ENCODE results near the gene CDKN2B-AS1.

CDKN2B-AS1 gene

DNA sequence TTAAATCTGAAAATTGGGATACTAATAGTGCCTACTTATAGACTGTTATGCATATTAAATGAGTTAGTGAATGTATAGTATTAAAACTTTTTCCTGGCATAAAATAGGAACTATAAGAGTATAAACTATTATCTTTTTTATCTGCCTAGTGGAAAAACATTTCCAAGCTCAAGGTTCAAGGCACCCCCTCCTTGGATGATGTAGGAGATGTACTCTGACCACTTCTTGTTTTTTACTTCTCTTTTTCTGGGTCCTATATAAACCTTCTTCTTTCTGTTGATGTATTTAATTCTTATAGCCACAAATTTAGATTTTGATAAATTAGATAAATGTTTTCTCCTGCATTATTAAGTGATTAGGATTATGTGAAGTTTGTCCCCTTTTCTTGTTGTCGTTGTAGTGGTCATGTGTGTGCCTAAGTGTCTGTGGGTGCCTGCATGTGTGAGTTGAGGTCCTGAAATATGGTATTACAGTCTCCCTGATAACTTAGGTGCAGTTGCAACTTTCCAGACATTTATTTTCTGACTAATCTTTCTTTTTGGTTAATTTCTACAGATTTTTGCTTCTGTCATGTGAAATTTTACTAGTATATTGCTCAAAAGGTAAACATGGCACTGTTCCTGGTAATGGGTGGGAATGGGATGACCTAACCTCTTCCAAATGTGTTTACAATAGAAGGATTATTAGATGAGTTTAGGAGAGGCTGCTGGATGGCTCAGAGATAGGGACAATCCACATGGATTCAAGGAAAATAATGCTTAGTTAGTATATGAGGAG, 175.3 kb downstream of the CDKN2B-AS1 start:
- TF ChIP-seq, protein P1, sequence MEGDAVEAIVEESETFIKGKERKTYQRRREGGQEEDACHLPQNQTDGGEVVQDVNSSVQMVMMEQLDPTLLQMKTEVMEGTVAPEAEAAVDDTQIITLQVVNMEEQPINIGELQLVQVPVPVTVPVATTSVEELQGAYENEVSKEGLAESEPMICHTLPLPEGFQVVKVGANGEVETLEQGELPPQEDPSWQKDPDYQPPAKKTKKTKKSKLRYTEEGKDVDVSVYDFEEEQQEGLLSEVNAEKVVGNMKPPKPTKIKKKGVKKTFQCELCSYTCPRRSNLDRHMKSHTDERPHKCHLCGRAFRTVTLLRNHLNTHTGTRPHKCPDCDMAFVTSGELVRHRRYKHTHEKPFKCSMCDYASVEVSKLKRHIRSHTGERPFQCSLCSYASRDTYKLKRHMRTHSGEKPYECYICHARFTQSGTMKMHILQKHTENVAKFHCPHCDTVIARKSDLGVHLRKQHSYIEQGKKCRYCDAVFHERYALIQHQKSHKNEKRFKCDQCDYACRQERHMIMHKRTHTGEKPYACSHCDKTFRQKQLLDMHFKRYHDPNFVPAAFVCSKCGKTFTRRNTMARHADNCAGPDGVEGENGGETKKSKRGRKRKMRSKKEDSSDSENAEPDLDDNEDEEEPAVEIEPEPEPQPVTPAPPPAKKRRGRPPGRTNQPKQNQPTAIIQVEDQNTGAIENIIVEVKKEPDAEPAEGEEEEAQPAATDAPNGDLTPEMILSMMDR (IDR thresholded peaks at IDR 0.05; ENCODE audit: low read depth, low read length) = no peak
- TF ChIP-seq EZH2phosphoT487 (IDR thresholded peaks at IDR 0.05; ENCODE audit: low read depth) = no peak
- H3K9me3 ChIP-seq (ENCODE audit: insufficient read depth, low read length) = no peaks in the 10 kb centered on the region
- peak overlapping the region; percentile 65 for H3K4me2 ChIP-seq (ENCODE audit: low read length)
- H3K9ac ChIP-seq (ENCODE audit: low read length) = peak overlapping the region; percentile 50; the same call in 1 of the 2 replicates
- no peaks in the 10 kb centered on the region for H3K27me3 ChIP-seq (ENCODE audit: low read depth, low read length)
- peaks cover under 1% of the 10 kb centered on the region for H3K36me3 ChIP-seq (replicated peaks; ENCODE audit: low read depth, low read length)
- peak overlapping the region; percentile 8; the same call in 1 of the 2 replicates for H3K4me3 ChIP-seq (ENCODE audit: low read length)
- H3K79me2 ChIP-seq (ENCODE audit: low read length) = no peaks in the 10 kb centered on the region
- peaks cover 49% of the 10 kb centered on the region for H3K4me1 ChIP-seq (ENCODE audit: low read length)
- H2AFZ ChIP-seq (ENCODE audit: low read depth, low read length) = no peak overlapping the region
- H4K20me1 ChIP-seq (ENCODE audit: insufficient read depth, low read length) = no peaks in the 10 kb centered on the region
- peak overlapping the region; percentile 91 for H3K27ac ChIP-seq (ENCODE audit: low read length)
